HepG2 (cell line): ENCODE data around the gene MTSS2. TPM values are rescaled to one million over a fixed set of nuclear protein-coding genes. Genes with fewer than 3 reads are reported as not detected.

Experiments
- CBX2 ChIP-seq, 2 experiments: fragments of 200-600 bp in 1 of 2; sonication (generic); formaldehyde crosslinking in 1 of 2; IDR thresholded peaks; 2 replicates each; pipeline versions ENCODE4 v1.7.0 to v1.8.1; 2018 to 2022; ENCODE audit warnings: low read depth in 2 of 2, low read length in 1 of 2, mild to moderate bottlenecking in 1 of 2, missing genetic modification reagents in 1 of 2
- CTCF ChIP-seq: sonication (generic); formaldehyde crosslinking; IDR thresholded peaks from 2 replicates; pipeline ENCODE4 v1.5.0; 2020; ENCODE audit warnings: mild to moderate bottlenecking, missing genetic modification reagents, moderate library complexity
- ELK4 ChIP-seq: sonication (generic); formaldehyde crosslinking; IDR thresholded peaks from 2 replicates; pipeline ENCODE4 v1.9.0; 2021; ENCODE audit warnings: missing genetic modification reagents, borderline replicate concordance
- ETV5 ChIP-seq: IDR thresholded peaks from 2 replicates; pipeline ENCODE4 v1.6.1; 2018; ENCODE audit warnings: missing biosample characterization, missing genetic modification reagents, inconsistent platforms, borderline replicate concordance
- HNRNPLL ChIP-seq: fragments of 200-400 bp; formaldehyde crosslinking; IDR thresholded peaks from 2 replicates; pipeline ENCODE4 v1.6.1; 2017; ENCODE audit warnings: mild to moderate bottlenecking, low read depth, low read length; ENCODE audit not compliant: poor library complexity, severe bottlenecking
- ISX ChIP-seq: sonication (generic); formaldehyde crosslinking; conservative IDR thresholded peaks from 2 replicates; pipeline ENCODE4 v1.5.0; 2020; ENCODE audit warnings: missing genetic modification reagents
- MXD1 ChIP-seq: sonication (generic); formaldehyde crosslinking; IDR thresholded peaks from 2 replicates; pipeline ENCODE4 v1.4.0; 2020; ENCODE audit warnings: mild to moderate bottlenecking, missing genetic modification reagents
- NFKBIZ ChIP-seq: IDR thresholded peaks from 2 replicates; pipeline ENCODE4 v1.6.1; 2018; ENCODE audit warnings: missing genetic modification reagents, missing compliant biosample characterization
- PCBP1 ChIP-seq: fragments of 200-400 bp; formaldehyde crosslinking; IDR thresholded peaks from 2 replicates; pipeline ENCODE4 v1.6.1; 2017; ENCODE audit warnings: mild to moderate bottlenecking, low read depth, low read length, borderline replicate concordance
- PCBP2 ChIP-seq: fragments of 200-400 bp; formaldehyde crosslinking; optimal IDR thresholded peaks from 2 replicates; pipeline ENCODE3; 2018; ENCODE audit warnings: low read length, low read depth; ENCODE audit not compliant: poor library complexity, severe bottlenecking
- SMARCE1 ChIP-seq: fragments of 450-650 bp; IDR thresholded peaks from 2 replicates; pipeline ENCODE4 v1.6.1; 2017; ENCODE audit warnings: borderline replicate concordance
- STAG1 ChIP-seq: sonication (generic); formaldehyde crosslinking; IDR thresholded peaks from 2 replicates; pipeline ENCODE4 v1.4.0; 2020; ENCODE audit warnings: missing genetic modification reagents
- TP53 ChIP-seq: sonication (generic); formaldehyde crosslinking; conservative IDR thresholded peaks from 2 replicates; pipeline ENCODE4 v1.4.0; 2020; ENCODE audit warnings: missing genetic modification reagents
- TRIM22 ChIP-seq: fragments of 450-650 bp; IDR thresholded peaks from 2 replicates; pipeline ENCODE4 v1.6.1; 2017
- U2AF2 ChIP-seq: fragments of 200-400 bp; formaldehyde crosslinking; IDR thresholded peaks from 2 replicates; pipeline ENCODE4 v1.6.1; 2017; ENCODE audit warnings: low read depth, mild to moderate bottlenecking, low read length
- ZNF275 ChIP-seq: sonication (generic); formaldehyde crosslinking; IDR thresholded peaks from 2 replicates; pipeline ENCODE4 v1.8.0; 2022; ENCODE audit warnings: missing genetic modification reagents, mild to moderate bottlenecking, inconsistent platforms, borderline replicate concordance
- ZNF639 ChIP-seq: conservative IDR thresholded peaks from 2 replicates; pipeline ENCODE4 v1.6.1; 2018; ENCODE audit warnings: missing genetic modification reagents
- ZNF672 ChIP-seq: sonication (generic); formaldehyde crosslinking; IDR thresholded peaks from 2 replicates; pipeline ENCODE4 v1.8.1; 2022; ENCODE audit warnings: missing genetic modification reagents
- ZNF773 ChIP-seq: sonication (generic); formaldehyde crosslinking; IDR thresholded peaks from 2 replicates; pipeline ENCODE4 v1.4.0; 2020; ENCODE audit warnings: missing genetic modification reagents, borderline replicate concordance
- ZNF879 ChIP-seq: sonication (generic); formaldehyde crosslinking; IDR thresholded peaks from 2 replicates; pipeline ENCODE4 v1.8.1; 2023; ENCODE audit warnings: missing genetic modification reagents
- ZSCAN25 ChIP-seq: sonication (generic); formaldehyde crosslinking; IDR thresholded peaks from 2 replicates; pipeline ENCODE4 v1.8.0; 2022; ENCODE audit warnings: mild to moderate bottlenecking, missing genetic modification reagents
- polyA plus RNA-seq, 8 experiments: library from polyadenylated mRNA; depleted of rRNA in 3 of 8; stranded (reverse) in 7 of 8; unstranded in 1 of 8; fragments of >200 nt; fragmentation: Illumina TruSeq in 4 of 8; extraction: Trizol in 4 of 8; gene quantifications; 2 replicates each; pipeline versions ENCODE4 v1.2.1 to v1.2.3, GENCODE V29; 2011 to 2016; ENCODE audit warnings: low read depth in 4 of 8, missing spikeins in 1 of 8, mixed read lengths in 1 of 8; ENCODE audit not compliant: insufficient read depth in 1 of 8
- total RNA-seq, 5 experiments: library from RNA; depleted of rRNA; stranded (reverse); fragments of >200 nt; fragmentation: Illumina TruSeq; extraction: Trizol; gene quantifications; 2 replicates each; pipeline ENCODE4 v1.2.3, GENCODE V29; 2016; ENCODE audit warnings: low read depth in 1 of 5

The MTSS2 gene
- total and polyA plus RNA-seq, 2 of the 13 experiments (the other 11 are each of a cell fraction or from before 2014, with no cell fraction given), result 132 to 242 TPM

GRCh38 chr16:70644763-70645597 lies 40.9 kb downstream of the MTSS2 start (continued):
- TF ChIP-seq ZNF275 (no peak), PCBP2 (peak; percentile 95), HNRNPLL (no peak), ZNF672 (CRISPR knock-in tag) (no peak), TRIM22 (no peak), ZNF879 (CRISPR knock-in tag) (no peak), ETV5 (CRISPR knock-in tag) (no peak), PCBP1 (0 out of 2 replicates have a peak, but pooled peaks have one; percentile 41), NFKBIZ (CRISPR knock-in tag) (no peak), ZNF639 (CRISPR knock-in tag) (no peak), MXD1 (CRISPR knock-in tag) (no peak), SMARCE1 (no peak), ZSCAN25 (CRISPR knock-in tag) (no peak), U2AF2 (no peak), ISX (no peak), ZNF773 (CRISPR knock-in tag) (no peak), CBX2 (IDR thresholded peaks at IDR 0.05; ENCODE audit: low read depth, low read length) (no peak), CBX2 (CRISPR knock-in tag; IDR thresholded peaks at IDR 0.05; ENCODE audit: low read depth) (no peak), ELK4 (CRISPR knock-in tag) (no peak), STAG1 (CRISPR knock-in tag) (peak; percentile 66), CTCF (CRISPR knock-in tag) (peak; percentile 54), TP53 (CRISPR knock-in tag) (no peak)
